ENCODE results near the gene EEFSEC. TPM values are rescaled to one million over a fixed set of nuclear protein-coding genes. Genes with fewer than 3 reads are reported as not detected.

Gene EEFSEC
- total RNA-seq, 1 donor from 2014 or later, result 22.0 TPM

DNA sequence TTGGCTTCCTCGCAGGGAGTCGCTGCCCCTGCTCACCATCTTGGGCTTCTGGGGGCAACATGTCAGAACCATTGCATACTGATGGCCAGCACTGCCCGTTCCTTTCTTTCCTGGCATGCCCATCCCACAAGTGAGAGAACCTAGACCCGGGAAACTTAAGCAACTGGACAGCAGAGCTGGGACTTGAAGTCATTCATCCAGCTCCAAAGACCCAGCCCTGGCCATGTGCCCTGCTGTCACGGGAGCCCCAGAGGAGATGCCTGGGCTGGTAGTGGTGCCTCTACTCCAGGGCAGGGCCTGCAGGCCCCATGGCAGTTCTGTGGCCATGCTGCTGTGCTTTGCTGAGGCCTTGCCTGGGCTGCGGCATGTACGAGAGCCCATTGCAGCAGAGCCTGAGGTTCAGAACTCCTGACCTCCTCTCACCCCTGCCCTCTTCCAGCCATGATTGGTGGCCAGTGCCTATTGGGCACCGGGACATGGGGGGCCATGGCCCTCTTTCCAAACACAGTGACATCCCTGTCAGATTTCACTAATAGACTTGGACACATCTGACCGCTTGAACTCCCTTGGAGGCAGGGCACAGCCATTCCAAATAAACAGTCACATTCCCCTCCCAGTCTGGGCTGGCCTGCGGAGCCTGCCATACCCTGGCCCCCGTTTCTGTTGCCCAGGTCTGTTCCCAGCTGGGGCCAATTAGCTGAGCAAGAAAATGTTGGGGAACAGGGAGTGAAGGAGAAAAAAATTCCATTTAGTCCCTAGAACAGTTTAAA, 115.9 kb downstream of the EEFSEC start:
- no peak for DNase-seq (ENCODE audit: low spot score)

DNA sequence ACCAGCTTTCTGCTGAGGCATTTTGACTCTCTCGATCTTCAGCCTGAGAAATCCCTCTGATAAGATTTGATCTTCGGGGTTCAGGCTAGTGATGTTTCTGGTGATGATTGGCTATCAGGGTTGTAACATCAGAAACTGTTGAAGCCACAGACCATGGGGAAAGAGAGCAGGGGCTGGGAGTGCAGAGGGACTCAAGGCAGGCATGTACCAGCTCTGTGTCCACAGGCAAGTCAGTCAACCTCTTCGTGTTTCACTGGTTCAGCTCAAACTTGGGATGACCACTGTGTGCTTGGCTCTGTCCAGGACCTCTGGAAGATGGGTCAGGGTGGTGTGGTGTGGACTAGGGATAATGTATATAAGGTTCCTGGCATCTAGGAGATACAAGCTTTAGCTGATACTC, 116.5 kb downstream of the EEFSEC start:
- Mint-ChIP-seq H3K27me3 (ENCODE audit: low read depth) (no peaks in the 10 kb centered on the region), H3K27ac (no peak overlapping the region), H3K4me1 (ENCODE audit: low read depth) (no peaks in the 10 kb centered on the region), H3K9me3 (no peaks in the 10 kb centered on the region), H3K36me3 (ENCODE audit: low read depth) (no peaks in the 10 kb centered on the region), H3K4me3 (ENCODE audit: low read depth) (no peak overlapping the region)
- intact Hi-C loops (cut with micrococcal nuclease), result no loop called here
- DNase-seq (ENCODE audit: low spot score), result no peak

More for the DNA sequence above, 115.9 kb downstream of the EEFSEC start:
- intact Hi-C loops (cut with micrococcal nuclease), result no loop called here
- no peaks in the 10 kb centered on the region for H3K36me3 Mint-ChIP-seq (ENCODE audit: low read depth)
- no peaks in the 10 kb centered on the region for H3K27me3 Mint-ChIP-seq (ENCODE audit: low read depth)
- no peak overlapping the region for H3K4me3 Mint-ChIP-seq (ENCODE audit: low read depth)
- H3K27ac Mint-ChIP-seq, result no peak overlapping the region
- H3K9me3 Mint-ChIP-seq, result no peaks in the 10 kb centered on the region
- H3K4me1 Mint-ChIP-seq (ENCODE audit: low read depth), result no peaks in the 10 kb centered on the region

DNA sequence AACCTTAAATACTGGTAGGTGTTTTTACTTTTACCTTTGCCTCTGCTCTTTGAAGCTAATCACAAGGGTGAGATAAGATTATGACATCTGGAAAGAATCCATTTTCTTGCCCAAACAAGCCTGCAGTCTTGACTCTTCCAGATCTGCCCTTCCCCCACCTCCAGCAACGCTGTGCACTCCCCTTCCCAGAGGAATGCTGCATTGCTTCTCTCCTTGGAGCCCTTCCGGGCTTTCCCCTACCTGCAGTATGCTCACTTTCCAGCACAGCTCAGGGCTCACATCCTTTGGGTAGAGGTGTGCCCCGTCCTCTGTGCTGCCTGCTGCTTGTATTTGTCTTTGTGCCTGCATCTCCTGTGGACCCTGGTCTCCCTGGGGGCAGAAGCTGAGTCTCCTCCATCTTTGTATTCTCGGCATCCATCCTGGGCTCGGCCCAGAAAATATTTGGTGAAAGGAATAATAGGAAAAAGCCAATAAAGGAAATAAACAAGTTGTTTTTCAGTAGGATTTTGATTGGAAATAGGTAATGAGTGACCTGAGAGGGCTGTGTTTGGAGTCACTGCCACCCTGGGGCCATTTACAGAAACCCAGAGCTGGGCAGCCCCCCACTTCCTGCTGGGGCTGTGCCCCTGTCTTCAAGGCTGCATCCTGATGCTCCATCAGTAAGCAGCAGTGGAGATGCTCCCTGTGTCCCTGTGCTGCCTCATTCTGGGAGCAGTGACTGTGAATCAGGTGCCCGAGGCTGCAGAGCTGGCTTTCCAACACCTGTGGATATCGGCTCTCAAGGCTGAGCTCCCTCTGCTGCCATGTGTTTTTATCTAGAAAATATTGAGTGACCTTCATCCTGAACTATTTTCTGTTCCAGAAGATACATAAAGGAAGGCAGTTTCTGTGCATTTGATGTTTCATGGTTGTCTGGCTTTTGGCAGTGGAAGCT, 117.5 kb downstream of the EEFSEC start:
- Mint-ChIP-seq H3K9me3 (no peaks in the 10 kb centered on the region), H3K27ac (no peak overlapping the region), H3K4me3 (ENCODE audit: low read depth) (no peak overlapping the region), H3K27me3 (ENCODE audit: low read depth) (no peaks in the 10 kb centered on the region), H3K4me1 (ENCODE audit: low read depth) (no peaks in the 10 kb centered on the region), H3K36me3 (ENCODE audit: low read depth) (no peaks in the 10 kb centered on the region)
- intact Hi-C loops (cut with micrococcal nuclease), result no loop called here
- no peak for DNase-seq (ENCODE audit: low spot score)

GRCh38 chr3:128271536-128272332, 118.5 kb downstream of the EEFSEC start:
- intact Hi-C loops (cut with micrococcal nuclease), result no loop called here
- Mint-ChIP-seq H3K4me3 (ENCODE audit: low read depth) (no peak overlapping the region), H3K36me3 (ENCODE audit: low read depth) (no peaks in the 10 kb centered on the region)

GRCh38 chr3:128273109-128273840, 120.0 kb downstream of the EEFSEC start:
- H3K27me3 Mint-ChIP-seq (ENCODE audit: low read depth), result no peaks in the 10 kb centered on the region
- H3K4me3 Mint-ChIP-seq (ENCODE audit: low read depth), result no peak overlapping the region
- intact Hi-C loops (cut with micrococcal nuclease), result no loop called here

More at GRCh38 chr3:128271536-128272332, 118.5 kb downstream of the EEFSEC start:
- H3K27ac Mint-ChIP-seq, result no peak overlapping the region
- no peaks in the 10 kb centered on the region for H3K4me1 Mint-ChIP-seq (ENCODE audit: low read depth)
- DNase-seq (ENCODE audit: low spot score), result no peak
- H3K9me3 Mint-ChIP-seq, result no peaks in the 10 kb centered on the region
- no peaks in the 10 kb centered on the region for H3K27me3 Mint-ChIP-seq (ENCODE audit: low read depth)

GRCh38 chr3:128273841-128274573, 120.7 kb downstream of the EEFSEC start:
- H3K27ac Mint-ChIP-seq, result no peak overlapping the region
- no peaks in the 10 kb centered on the region for H3K36me3 Mint-ChIP-seq (ENCODE audit: low read depth)
- intact Hi-C loops (cut with micrococcal nuclease), result no loop called here
- no peak overlapping the region for H3K4me3 Mint-ChIP-seq (ENCODE audit: low read depth)
- no peaks in the 10 kb centered on the region for H3K27me3 Mint-ChIP-seq (ENCODE audit: low read depth)
- no peaks in the 10 kb centered on the region for H3K9me3 Mint-ChIP-seq
- no peaks in the 10 kb centered on the region for H3K4me1 Mint-ChIP-seq (ENCODE audit: low read depth)
- DNase-seq (ENCODE audit: low spot score), result no peak

More at GRCh38 chr3:128273109-128273840, 120.0 kb downstream of the EEFSEC start:
- H3K27ac Mint-ChIP-seq, result no peak overlapping the region
- no peaks in the 10 kb centered on the region for H3K4me1 Mint-ChIP-seq (ENCODE audit: low read depth)
- no peaks in the 10 kb centered on the region for H3K36me3 Mint-ChIP-seq (ENCODE audit: low read depth)
- DNase-seq (ENCODE audit: low spot score), result no peak
- H3K9me3 Mint-ChIP-seq, result no peaks in the 10 kb centered on the region

DNA sequence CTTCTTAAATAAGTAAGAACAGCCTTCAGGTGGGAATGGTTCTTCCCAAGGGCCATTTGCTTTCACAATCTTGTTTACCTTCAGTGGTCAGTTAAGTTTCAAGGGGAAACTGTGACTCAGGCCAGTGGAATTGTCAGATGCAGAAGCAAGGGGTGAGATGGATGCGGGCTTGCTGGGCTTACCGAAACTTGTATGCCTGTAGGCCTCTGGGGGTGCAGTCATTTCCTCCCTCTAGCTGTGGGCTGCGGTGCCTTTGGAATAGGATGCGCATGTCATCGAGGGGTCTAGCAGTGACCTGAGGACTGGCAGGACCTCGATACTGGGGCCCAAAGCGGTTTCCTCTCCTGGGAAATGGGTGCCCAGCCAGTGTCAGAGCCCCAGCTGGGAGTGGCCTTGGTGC, 121.6 kb downstream of the EEFSEC start:
- intact Hi-C loops (cut with micrococcal nuclease), result no loop called here
- H3K4me1 Mint-ChIP-seq (ENCODE audit: low read depth), result no peaks in the 10 kb centered on the region
- DNase-seq (ENCODE audit: low spot score), result no peak
- H3K27me3 Mint-ChIP-seq (ENCODE audit: low read depth), result no peaks in the 10 kb centered on the region
- no peaks in the 10 kb centered on the region for H3K9me3 Mint-ChIP-seq
- no peak overlapping the region for H3K4me3 Mint-ChIP-seq (ENCODE audit: low read depth)
- no peaks in the 10 kb centered on the region for H3K36me3 Mint-ChIP-seq (ENCODE audit: low read depth)
- H3K27ac Mint-ChIP-seq, result no peak overlapping the region

DNA sequence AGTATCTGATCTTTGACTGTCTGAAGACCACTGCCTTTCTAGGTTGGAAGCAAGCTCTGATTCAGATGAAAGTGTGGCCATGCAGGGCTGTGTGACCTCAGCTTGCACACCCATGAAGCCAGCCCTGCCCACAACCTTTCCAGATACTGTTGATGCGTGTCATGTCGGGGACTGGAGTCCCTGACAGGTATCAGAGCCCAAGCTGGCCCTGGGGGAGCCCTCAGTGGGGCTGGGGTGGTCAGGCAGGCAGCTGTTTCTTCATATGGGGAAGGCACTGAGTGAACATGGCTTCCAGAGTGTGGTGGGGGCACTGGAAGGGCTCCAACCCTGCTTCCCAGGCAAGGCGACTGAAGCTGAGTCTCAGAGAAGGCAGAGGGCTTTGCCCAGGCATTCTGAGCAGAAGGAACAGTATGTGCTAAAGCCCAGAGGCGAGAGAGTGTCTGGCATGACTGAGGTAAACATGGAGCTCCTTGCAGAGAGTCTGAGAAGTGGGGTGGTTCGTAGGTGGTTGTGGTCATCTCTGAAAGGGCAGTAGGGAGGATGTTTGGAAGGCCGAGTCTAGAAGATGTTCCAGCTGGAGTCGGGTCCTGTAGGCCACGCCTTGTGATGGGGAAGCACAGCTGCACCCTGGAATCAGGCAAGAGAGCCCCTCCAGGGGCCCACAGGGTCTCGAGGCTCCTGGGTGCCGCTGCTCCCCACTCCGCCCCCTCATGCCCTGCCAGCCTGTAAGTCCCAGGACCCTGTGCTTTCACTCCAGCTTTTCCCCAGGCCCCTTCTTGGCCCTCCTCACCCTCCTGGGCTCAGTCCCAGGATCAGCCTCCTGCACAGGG, 122.2 kb downstream of the EEFSEC start:
- H3K27ac Mint-ChIP-seq, result no peak overlapping the region
- intact Hi-C loops (cut with micrococcal nuclease), result no loop called here
- H3K9me3 Mint-ChIP-seq, result no peaks in the 10 kb centered on the region
- H3K36me3 Mint-ChIP-seq (ENCODE audit: low read depth), result no peaks in the 10 kb centered on the region
- H3K4me1 Mint-ChIP-seq (ENCODE audit: low read depth), result no peaks in the 10 kb centered on the region
- no peak overlapping the region for H3K4me3 Mint-ChIP-seq (ENCODE audit: low read depth)
- DNase-seq (ENCODE audit: low spot score), result no peak
- no peaks in the 10 kb centered on the region for H3K27me3 Mint-ChIP-seq (ENCODE audit: low read depth)

GRCh38 chr3:128276146-128276435, 122.8 kb downstream of the EEFSEC start:
- no peaks in the 10 kb centered on the region for H3K36me3 Mint-ChIP-seq (ENCODE audit: low read depth)
- H3K4me1 Mint-ChIP-seq (ENCODE audit: low read depth), result no peaks in the 10 kb centered on the region
- H3K4me3 Mint-ChIP-seq (ENCODE audit: low read depth), result no peak overlapping the region
- intact Hi-C loops (cut with micrococcal nuclease), result no loop called here
- DNase-seq (ENCODE audit: low spot score), result no peak
- no peaks in the 10 kb centered on the region for H3K9me3 Mint-ChIP-seq
- H3K27me3 Mint-ChIP-seq (ENCODE audit: low read depth), result no peaks in the 10 kb centered on the region
- no peak overlapping the region for H3K27ac Mint-ChIP-seq

GRCh38 chr3:128276577-128277183, 123.4 kb downstream of the EEFSEC start:
- Mint-ChIP-seq H3K27me3 (ENCODE audit: low read depth) (no peaks in the 10 kb centered on the region), H3K4me1 (ENCODE audit: low read depth) (no peaks in the 10 kb centered on the region), H3K9me3 (no peaks in the 10 kb centered on the region), H3K4me3 (ENCODE audit: low read depth) (no peak overlapping the region), H3K27ac (no peak overlapping the region), H3K36me3 (ENCODE audit: low read depth) (no peaks in the 10 kb centered on the region)
- intact Hi-C loops (cut with micrococcal nuclease), result no loop called here
- DNase-seq (ENCODE audit: low spot score), result no peak
